Kidney (tissue), 14 donors: ENCODE results near the gene PITX2. TPM values are rescaled to one million over a fixed set of nuclear protein-coding genes. Genes with fewer than 3 reads are reported as not detected.

Source experiments
- DNase-seq, 5 donors: peaks; one replicate each; pipeline ENCODE4 v3.0.0-alpha.2; 2013 to 2020
- FAIRE-seq: peaks from 2 replicates; lab custom pipeline; 2012; peaks lifted over from hg19 to GRCh38; lab: Jason Lieb, UNC
- H3K27ac ChIP-seq, 2 donors: one replicate each; pipeline ENCODE4 v1.7.0; 2013; ENCODE audit warnings: low read depth in 2 of 2, low read length in 2 of 2, inconsistent platforms in 1 of 2
- H3K27me3 ChIP-seq: one replicate; pipeline ENCODE4 v1.7.1; 2013; ENCODE audit warnings: low read length, inconsistent platforms; ENCODE audit not compliant: control insufficient read depth, insufficient read depth
- H3K36me3 ChIP-seq, 3 donors: one replicate each; pipeline versions ENCODE4 v1.7.0 to v1.7.1; 2013; ENCODE audit warnings: low read length in 3 of 3, control low read depth in 1 of 3, inconsistent platforms in 1 of 3; ENCODE audit not compliant: insufficient read depth in 3 of 3, control insufficient read depth in 2 of 3
- H3K4me1 ChIP-seq, 3 donors: one replicate each; pipeline versions ENCODE4 v1.7.0 to v1.7.1; 2013; ENCODE audit warnings: low read length in 3 of 3, inconsistent platforms in 1 of 3, low read depth in 1 of 3; ENCODE audit not compliant: control insufficient read depth in 2 of 3, insufficient read depth in 2 of 3
- H3K4me3 ChIP-seq, 3 donors: one replicate each; pipeline versions ENCODE4 v1.7.0 to v1.8.1; 2013; ENCODE audit warnings: low read length in 3 of 3, control low read depth in 1 of 3, inconsistent platforms in 1 of 3
- H3K9ac ChIP-seq, 3 donors: one replicate each; pipeline versions ENCODE4 v1.7.0 to v1.7.1; 2013; ENCODE audit warnings: low read length in 3 of 3, control low read depth in 1 of 3, inconsistent platforms in 1 of 3
- H3K9me3 ChIP-seq, 3 donors: one replicate each; pipeline versions ENCODE4 v1.7.0 to v1.7.1; 2013; ENCODE audit warnings: low read length in 3 of 3, control low read depth in 1 of 3, inconsistent platforms in 1 of 3; ENCODE audit not compliant: control insufficient read depth in 2 of 3, insufficient read depth in 1 of 3
- intact Hi-C: fragments of 100-400 bp; cut with DNase I; formaldehyde crosslinking; loops from one replicate; pipeline ENCODE4 v1.11.1; 2022
- polyA plus RNA-seq: library from polyadenylated mRNA; stranded (reverse); fragments of 350-450 nt; fragmentation: Illumina TruSeq; extraction: RNeasy Lipid Tissue Mini Kit (QIAGEN cat#74804); gene quantifications from one replicate; pipeline ENCODE4 v1.2.3, GENCODE V29; 2014; ENCODE audit warnings: low read depth, low replicate concordance; ENCODE audit not compliant: insufficient read depth
- total RNA-seq: library from RNA; stranded (reverse); fragmentation: NEBNext Ultra II Directional; extraction: Animal tissue kit (Norgen Biotek cat#: 25700); gene quantifications from one replicate; pipeline ENCODE4 v1.2.1, GENCODE V29; 2021
- TF ChIP-seq, protein P1 (sequence below): IDR thresholded peaks from 3 replicates; pipeline ENCODE4 v1.5.1; 2012; ENCODE audit warnings: mild to moderate bottlenecking, moderate library complexity, borderline replicate concordance; ENCODE audit not compliant: insufficient read depth; ENCODE audit errors: extremely low read depth
- donor health status: control.
- donor health status: control.
- donor health status: control.
- donor health status: control.
- donor health status: control.
- donor health status: DM: yes; HTN: yes; CAD: no.
- donor health status: Normal renal cell carcinoma (clear cell type).

Gene PITX2
- total and polyA plus RNA-seq, 2 donors from 2014 or later: 0.71 to 3.2 TPM

DNA sequence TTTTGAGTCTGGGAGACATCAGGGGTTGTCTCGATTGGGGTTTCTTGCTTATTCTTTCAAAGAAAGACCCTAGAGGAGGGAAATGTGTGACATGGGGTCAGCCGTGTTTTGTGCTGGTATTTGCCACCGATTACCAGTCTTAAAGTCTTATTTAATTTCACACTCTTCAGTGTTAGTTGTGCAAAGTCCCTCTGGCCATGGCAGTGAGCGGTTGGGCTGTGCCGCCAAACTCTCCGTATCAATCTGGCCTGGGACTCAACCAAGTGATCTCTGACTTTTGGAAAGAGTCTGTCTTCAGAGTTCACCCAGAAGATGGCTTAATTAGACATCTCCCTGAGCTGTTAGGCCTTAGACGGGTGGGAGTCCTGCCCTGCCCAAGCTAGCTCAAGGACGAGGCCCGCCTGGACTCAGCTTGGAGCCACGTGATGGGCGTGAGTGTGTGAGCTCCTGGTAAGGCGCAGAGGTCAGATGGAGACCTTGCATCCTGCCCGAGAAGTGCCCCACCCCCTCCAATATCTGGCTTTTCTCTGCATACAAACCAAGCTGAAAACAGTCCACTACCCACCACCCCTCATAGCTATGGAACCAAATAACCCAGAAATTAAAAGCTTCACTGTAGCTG is 3.8 kb upstream of the PITX2 start:
- Histone ChIP-seq H3K27ac (no peak overlapping the region), H3K9ac (no peak overlapping the region), H3K27me3 (peaks cover 93% of the 10 kb centered on the region), H3K36me3 (no peaks in the 10 kb centered on the region), H3K4me1 (peaks cover 0 to 5% (median 0%) of the 10 kb centered on the region in 3 donors), H3K4me3 (no peak overlapping the region), H3K9me3 (no peaks in the 10 kb centered on the region)
- intact Hi-C loops: no loop called here
- TF ChIP-seq, protein P1, sequence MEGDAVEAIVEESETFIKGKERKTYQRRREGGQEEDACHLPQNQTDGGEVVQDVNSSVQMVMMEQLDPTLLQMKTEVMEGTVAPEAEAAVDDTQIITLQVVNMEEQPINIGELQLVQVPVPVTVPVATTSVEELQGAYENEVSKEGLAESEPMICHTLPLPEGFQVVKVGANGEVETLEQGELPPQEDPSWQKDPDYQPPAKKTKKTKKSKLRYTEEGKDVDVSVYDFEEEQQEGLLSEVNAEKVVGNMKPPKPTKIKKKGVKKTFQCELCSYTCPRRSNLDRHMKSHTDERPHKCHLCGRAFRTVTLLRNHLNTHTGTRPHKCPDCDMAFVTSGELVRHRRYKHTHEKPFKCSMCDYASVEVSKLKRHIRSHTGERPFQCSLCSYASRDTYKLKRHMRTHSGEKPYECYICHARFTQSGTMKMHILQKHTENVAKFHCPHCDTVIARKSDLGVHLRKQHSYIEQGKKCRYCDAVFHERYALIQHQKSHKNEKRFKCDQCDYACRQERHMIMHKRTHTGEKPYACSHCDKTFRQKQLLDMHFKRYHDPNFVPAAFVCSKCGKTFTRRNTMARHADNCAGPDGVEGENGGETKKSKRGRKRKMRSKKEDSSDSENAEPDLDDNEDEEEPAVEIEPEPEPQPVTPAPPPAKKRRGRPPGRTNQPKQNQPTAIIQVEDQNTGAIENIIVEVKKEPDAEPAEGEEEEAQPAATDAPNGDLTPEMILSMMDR: no peak
- DNase-seq (peak in 2 of 5 donors; percentile 11 to 45), FAIRE-seq (no peak)

DNA sequence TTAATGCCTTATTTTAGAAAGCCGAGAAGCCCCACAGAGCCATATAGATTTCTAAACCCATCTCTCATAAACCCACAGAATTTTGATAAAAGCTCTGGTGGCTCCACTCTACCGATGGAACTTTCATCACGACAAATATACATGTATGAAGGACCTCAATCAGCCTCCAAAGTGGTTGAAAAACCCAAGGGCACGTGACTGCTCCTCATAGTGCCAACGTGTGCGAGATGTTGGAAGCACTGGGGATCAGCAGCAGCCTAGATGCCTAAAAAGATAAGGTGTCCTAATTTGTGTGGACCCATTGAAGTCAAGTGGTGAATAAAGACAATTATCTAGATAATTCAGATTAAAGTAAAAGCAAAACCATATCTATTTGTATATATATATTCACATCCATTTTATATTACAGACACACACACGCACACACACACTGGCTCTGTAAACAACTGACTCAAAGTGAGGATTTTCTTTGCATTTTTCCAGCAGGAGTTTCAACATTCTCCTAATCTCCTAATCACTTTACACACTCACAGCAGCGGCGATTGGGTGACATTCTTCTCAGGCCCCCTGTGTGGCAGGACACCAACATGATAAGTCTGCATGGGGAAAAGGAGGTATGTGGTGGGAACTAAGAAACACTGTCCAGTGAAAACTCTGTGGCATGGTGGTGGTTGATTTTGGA is 2.8 kb upstream of the PITX2 start:
- DNase-seq (no peak), FAIRE-seq (no peak)
- TF ChIP-seq, protein P1: no peak
- no peaks in the 10 kb centered on the region for H3K36me3 ChIP-seq
- H3K4me3 ChIP-seq: no peak overlapping the region
- intact Hi-C loops: no loop called here
- H3K9me3 ChIP-seq: no peaks in the 10 kb centered on the region
- peaks cover 95% of the 10 kb centered on the region for H3K27me3 ChIP-seq
- no peak overlapping the region for H3K27ac ChIP-seq
- peaks cover 0 to 9% (median 0%) of the 10 kb centered on the region in 3 donors for H3K4me1 ChIP-seq
- no peak overlapping the region for H3K9ac ChIP-seq

DNA sequence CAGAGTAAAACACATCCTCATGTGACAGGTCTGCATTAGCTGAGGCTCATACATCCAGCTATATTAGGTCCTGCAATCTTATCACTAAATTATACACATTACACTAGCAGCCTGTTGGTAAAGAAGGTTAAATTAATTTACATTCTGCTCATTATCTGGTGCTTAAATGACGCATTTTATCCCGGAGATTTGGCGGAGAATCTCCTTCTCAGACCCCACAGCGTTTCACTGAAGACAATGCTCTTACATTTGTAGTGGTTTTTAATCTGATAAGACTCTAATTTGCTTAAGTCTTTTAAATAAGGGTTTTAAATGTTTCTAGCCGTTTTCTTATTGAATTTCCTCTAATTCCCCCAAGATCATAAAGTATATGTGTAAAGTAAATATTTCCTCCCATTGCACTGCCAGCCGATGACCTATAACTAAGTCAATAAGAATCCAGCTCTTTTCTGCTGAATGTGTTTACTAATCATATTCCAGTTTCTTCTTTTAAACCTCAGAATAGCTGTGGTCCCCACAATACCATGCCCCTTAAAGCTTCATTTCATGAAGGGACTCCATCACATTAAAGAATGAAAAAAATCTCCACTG is 2.1 kb upstream of the PITX2 start:
- Histone ChIP-seq H3K4me1 (peaks cover 0 to 10% (median 0%) of the 10 kb centered on the region in 3 donors), H3K9me3 (no peaks in the 10 kb centered on the region), H3K27ac (no peak overlapping the region), H3K36me3 (no peaks in the 10 kb centered on the region), H3K9ac (no peak overlapping the region), H3K4me3 (no peak overlapping the region), H3K27me3 (peaks cover 96% of the 10 kb centered on the region)
- FAIRE-seq: no peak
- TF ChIP-seq, protein P1: no peak
- DNase-seq: no peak
- intact Hi-C loops: no loop called here
